GDM1 (cell line): ENCODE measurements around the gene MMEL1.

Source experiments
- DNase-seq: peaks from one replicate; lab custom pipeline; 2025; lab: John Stamatoyannopoulos, UW

MMEL1 gene

GRCh38 chr1:2642560-2643413, 10.0 kb upstream of the MMEL1 start:
- DNase-seq: peak; percentile 88

- DNase-seq: no peak
These were observed 9.3 kb upstream of the MMEL1 start for GRCh38 chr1:2642131-2642559.

- no peak for DNase-seq
These were observed 8.7 kb upstream of the MMEL1 start for GRCh38 chr1:2641381-2642130.

- no peak for DNase-seq
These were observed 7.8 kb upstream of the MMEL1 start for GRCh38 chr1:2640626-2641025.

GRCh38 chr1:2639607-2640521, 7.0 kb upstream of the MMEL1 start:
- DNase-seq: no peak

GRCh38 chr1:2639203-2639602, 6.4 kb upstream of the MMEL1 start:
- no peak for DNase-seq

- no peak for DNase-seq
These were observed 5.8 kb upstream of the MMEL1 start for GRCh38 chr1:2638466-2639115.

GRCh38 chr1:2637442-2638145, 4.8 kb upstream of the MMEL1 start:
- no peak for DNase-seq

GRCh38 chr1:2636733-2637132, 3.9 kb upstream of the MMEL1 start:
- no peak for DNase-seq

- no peak for DNase-seq
These were observed 2.7 kb upstream of the MMEL1 start for GRCh38 chr1:2635361-2636010.

- no peak for DNase-seq
These were observed 1.2 kb upstream of the MMEL1 start for GRCh38 chr1:2633936-2634491.

- DNase-seq: no peak
These were observed 635 bp upstream of the MMEL1 start for GRCh38 chr1:2633366-2633935.

- no peak for DNase-seq
These were observed 775 bp downstream of the MMEL1 start for GRCh38 chr1:2632051-2632430.

GRCh38 chr1:2631136-2632050, 1.4 kb downstream of the MMEL1 start:
- no peak for DNase-seq

- DNase-seq: no peak
These were observed 2.2 kb downstream of the MMEL1 start for GRCh38 chr1:2630498-2631135.

GRCh38 chr1:2629627-2630497, 3.0 kb downstream of the MMEL1 start:
- no peak for DNase-seq

- DNase-seq: no peak
These were observed 3.7 kb downstream of the MMEL1 start for GRCh38 chr1:2628933-2629626.
